TTC549 (cell line): ENCODE measurements around the gene HTR7.

Experiments
- FAIRE-seq: peaks from 2 replicates; lab custom pipeline; 2012; peaks lifted over from hg19 to GRCh38; lab: Jason Lieb, UNC

HTR7 gene

GRCh38 chr10:90734415-90734814 lies 123.4 kb downstream of the HTR7 start:
- no peak for FAIRE-seq

GRCh38 chr10:90732581-90732980 lies 125.3 kb downstream of the HTR7 start:
- FAIRE-seq = no peak

- no peak for FAIRE-seq
Observed at GRCh38 chr10:90723416-90724068, 134.3 kb downstream of the HTR7 start.

- no peak for FAIRE-seq
Observed at GRCh38 chr10:90722832-90723231, 135.0 kb downstream of the HTR7 start.

- no peak for FAIRE-seq
Observed at GRCh38 chr10:90718182-90718581, 139.7 kb downstream of the HTR7 start.

GRCh38 chr10:90712529-90712928 lies 145.3 kb downstream of the HTR7 start:
- FAIRE-seq = no peak

GRCh38 chr10:90709727-90710126 lies 148.1 kb downstream of the HTR7 start:
- FAIRE-seq = no peak

GRCh38 chr10:90707657-90708056 lies 150.2 kb downstream of the HTR7 start:
- no peak for FAIRE-seq

GRCh38 chr10:90701428-90701827 lies 156.4 kb downstream of the HTR7 start:
- FAIRE-seq = no peak

- no peak for FAIRE-seq
Observed at GRCh38 chr10:90695915-90696676, 161.7 kb downstream of the HTR7 start.
